ENCODE results near the gene PRLHR.

The PRLHR gene

DNA sequence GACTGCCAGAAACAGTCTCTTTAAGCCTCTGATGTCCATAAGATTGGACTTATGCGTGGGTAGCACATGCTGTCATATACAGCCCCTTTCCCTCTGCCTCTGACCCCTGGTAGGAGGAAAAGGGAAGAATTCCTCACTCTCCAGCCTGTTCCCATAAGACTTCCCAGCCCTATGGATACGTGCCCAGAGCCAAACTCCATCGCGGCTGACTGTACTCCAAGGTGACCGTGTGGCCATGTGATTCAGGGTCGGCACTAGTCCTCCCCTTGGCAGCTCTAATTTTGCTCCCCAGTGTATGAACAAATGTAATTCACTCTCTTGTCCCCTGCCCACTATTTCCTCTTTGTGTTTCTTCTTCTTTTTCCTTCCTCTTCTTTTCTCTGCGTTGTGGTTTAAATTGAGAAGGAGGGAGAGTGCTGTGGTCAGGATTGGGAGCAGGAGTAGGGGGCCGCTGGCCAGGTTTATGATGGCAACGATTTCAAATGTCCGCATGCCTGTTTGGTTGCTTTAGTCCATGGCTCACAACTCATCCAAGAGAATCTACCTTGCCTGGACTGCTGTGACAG lies 43.8 kb downstream of the PRLHR start:
- DNase-seq, result no peak

DNA sequence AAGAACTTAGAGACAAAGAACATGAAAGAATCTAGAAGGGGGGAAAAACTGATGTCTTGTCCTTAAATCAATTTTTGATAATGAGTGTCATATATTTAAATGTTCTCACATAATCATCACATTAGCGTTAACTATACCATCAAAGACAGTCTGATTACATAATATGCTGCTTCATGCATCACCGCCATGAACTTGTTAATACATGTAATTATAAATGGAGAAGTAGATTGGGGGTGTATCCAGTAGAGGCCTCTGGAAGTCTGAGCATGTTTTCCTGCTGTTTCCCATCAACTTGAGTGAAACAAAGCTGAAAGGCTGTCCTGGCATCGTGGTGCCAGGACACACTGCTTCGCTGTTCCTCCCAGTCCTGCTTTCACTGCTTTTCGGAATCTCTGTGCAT lies 48.2 kb downstream of the PRLHR start:
- no peak for DNase-seq

DNA sequence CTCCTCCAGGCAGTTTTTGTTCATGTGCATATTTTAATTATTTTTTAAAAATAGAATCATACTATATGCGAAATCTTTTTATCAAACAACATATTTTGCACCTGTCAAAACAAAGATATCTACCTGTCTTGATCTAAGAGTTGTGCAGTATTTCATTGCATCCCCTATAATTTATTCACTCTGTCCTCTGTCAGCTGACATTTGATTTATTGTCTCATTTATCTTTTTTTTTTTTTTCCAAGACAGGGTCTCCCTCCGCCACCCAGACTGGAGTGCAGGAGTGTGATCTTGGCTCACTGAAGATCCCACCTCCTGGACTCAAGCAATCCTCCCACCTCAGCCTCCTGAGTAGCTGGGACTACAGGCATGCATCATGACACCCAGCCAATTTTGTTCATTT lies 49.0 kb downstream of the PRLHR start:
- DNase-seq, result no peak

DNA sequence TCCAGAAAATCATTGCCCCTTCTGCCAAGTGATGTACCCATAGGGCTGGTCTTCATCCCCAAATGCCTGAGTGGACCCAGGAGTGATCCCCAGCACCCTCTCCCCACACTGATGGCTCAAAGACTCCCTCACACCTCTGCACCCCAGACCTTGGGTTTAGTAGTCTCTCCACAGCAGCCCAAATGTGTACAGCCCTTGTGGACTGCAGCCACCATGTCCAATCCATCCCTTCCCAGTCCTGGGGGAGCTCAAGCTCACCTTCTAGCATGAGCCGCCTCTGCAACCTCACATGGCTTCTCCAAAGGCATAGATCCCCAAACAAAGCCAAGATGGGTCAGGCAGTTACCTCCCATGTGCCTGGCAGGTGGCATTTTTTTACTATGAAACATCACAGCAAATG lies 50.1 kb downstream of the PRLHR start:
- no peak for DNase-seq

DNA sequence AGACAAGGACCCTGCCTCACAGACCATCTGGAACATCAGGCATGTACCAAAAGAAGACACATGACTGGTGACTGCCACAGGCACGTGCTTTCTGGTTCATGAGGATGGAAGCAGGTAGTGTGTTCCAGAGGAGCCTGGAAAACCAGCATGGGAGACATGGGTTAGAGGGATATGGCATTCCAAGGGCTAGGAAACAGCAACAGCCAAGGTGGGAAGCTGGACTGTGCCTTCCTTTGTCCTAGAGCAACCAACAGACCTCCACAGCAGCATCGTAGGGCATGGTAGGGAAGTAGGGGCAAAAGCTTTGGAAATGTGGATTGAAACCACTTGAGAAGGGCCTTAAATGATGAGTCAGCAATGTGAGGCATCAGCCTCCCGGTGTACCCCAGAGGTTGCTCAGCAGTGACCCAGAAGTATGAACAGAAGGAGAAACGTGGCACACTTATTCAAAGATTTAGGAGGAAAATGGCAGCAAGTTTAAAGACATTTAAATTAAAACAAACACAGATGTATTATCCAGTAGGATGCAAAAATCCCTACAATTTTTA lies 51.0 kb downstream of the PRLHR start:
- DNase-seq, result no peak

DNA sequence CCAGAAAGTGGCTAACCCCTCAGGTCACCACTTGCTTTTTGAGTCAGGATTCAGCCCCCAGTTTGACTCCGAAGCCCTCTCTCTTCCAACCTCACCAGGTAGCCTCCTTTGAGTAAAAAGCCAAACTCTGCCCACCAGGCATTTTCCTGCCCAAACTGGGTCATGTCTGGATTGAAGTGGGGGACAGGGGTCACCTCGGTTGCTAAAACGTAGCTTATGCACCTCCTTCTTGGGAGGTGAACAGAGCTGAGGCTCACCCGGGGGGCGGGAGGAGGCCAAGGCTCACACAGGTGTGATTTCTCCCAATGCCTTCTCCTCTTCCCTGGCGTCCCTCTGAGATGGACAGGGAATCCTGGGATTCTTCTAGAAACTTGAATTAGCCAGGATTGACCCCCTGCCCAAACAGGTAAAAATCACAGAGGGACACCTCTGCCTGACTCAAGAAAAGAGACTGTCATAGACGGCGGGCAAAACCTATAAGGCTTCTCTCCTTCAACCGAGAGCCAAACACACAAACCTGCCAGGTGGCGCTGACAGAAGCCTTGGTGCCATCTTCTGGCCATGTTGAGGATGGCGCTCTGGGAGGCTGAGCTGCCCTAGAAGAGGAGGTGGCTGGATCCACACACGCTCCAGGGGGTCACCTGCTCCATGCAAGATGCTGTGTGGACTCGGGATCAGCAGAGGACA lies 51.6 kb downstream of the PRLHR start:
- no peak for DNase-seq

DNA sequence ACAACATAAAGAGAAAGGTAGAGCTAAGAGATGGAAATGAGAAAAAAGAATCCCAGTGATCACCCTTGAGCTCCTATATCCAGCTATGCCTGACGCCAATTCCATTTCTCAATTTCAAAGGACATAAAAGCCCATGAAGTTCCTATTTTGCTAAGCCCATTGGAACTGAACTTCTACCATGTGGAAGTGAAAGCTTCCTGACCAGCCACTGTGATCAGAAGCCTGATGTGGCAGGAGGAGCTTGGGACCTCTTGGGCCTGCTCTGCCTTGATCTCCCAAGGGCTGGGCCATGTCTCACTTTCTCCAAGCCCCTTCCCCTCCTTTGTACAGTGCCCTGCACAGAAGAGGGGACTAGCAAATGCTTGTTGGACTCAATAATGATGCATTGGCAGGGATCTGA lies 52.7 kb downstream of the PRLHR start:
- no peak for DNase-seq

DNA sequence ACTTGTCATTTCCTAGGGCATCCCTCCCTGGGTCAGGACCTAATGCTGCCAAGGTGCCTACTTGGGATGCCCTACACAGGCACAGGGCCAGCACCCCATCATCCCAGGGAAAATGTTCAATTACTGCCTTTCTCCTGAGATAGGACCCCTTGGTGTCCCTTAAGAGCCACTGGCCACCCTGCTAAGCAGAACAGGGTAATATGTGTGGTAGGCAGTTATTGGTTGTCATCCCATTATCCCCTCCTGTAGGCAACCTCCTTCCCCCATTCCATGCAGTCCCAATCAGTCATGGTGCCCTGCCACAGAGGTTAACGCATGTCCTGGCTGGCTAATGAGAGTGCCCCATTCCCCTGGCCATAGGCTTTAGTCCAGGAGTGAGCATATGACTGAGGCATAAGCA lies 53.2 kb downstream of the PRLHR start:
- DNase-seq, result no peak

DNA sequence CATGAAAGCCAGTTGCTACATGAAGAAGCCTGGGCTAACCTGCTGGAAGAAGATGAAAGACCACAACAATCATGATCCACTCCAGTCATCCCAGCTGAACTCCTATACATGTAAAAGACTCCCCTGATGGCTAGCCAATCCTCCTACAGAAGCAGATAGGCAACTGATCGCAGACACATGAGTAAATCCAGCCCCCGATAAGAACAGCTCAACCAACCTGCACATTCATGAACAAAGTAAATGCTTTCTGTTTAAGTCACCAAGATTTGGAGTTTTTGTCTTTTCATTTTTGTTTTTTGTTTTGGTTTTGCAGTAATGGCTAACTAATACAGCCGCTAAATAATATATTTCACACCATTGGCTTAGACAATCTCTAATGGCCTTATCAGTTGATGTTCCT lies 53.7 kb downstream of the PRLHR start:
- DNase-seq, result no peak
